ENCODE data around the gene PLAAT4. TPM values are rescaled to one million over a fixed set of nuclear protein-coding genes. Genes with fewer than 3 reads are reported as not detected.

PLAAT4 gene
- total and polyA plus RNA-seq, 10 of the 15 experiments (the other 5 are each of a cell fraction or from before 2014, with no cell fraction given): 6.0 to 34.3 (median 12.4) TPM

GRCh38 chr11:63534895-63535461, 1.6 kb upstream of the PLAAT4 start (continued):
- TF ChIP-seq KAT2A (conservative IDR thresholded peaks at IDR 0.05; ENCODE audit: control insufficient read depth, low read depth, low read length): no peak
- peak; percentile 26; the same call in 1 of the 2 replicates for TF ChIP-seq IRF4 (IDR thresholded peaks at IDR 0.05; ENCODE audit: low read depth, low read length)
- TF ChIP-seq, protein P1, sequence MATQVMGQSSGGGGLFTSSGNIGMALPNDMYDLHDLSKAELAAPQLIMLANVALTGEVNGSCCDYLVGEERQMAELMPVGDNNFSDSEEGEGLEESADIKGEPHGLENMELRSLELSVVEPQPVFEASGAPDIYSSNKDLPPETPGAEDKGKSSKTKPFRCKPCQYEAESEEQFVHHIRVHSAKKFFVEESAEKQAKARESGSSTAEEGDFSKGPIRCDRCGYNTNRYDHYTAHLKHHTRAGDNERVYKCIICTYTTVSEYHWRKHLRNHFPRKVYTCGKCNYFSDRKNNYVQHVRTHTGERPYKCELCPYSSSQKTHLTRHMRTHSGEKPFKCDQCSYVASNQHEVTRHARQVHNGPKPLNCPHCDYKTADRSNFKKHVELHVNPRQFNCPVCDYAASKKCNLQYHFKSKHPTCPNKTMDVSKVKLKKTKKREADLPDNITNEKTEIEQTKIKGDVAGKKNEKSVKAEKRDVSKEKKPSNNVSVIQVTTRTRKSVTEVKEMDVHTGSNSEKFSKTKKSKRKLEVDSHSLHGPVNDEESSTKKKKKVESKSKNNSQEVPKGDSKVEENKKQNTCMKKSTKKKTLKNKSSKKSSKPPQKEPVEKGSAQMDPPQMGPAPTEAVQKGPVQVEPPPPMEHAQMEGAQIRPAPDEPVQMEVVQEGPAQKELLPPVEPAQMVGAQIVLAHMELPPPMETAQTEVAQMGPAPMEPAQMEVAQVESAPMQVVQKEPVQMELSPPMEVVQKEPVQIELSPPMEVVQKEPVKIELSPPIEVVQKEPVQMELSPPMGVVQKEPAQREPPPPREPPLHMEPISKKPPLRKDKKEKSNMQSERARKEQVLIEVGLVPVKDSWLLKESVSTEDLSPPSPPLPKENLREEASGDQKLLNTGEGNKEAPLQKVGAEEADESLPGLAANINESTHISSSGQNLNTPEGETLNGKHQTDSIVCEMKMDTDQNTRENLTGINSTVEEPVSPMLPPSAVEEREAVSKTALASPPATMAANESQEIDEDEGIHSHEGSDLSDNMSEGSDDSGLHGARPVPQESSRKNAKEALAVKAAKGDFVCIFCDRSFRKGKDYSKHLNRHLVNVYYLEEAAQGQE (IDR thresholded peaks at IDR 0.05; ENCODE audit: low read depth, low read length): no peak
- no peak; the same call in 1 of the 2 replicates for TF ChIP-seq CREM (IDR thresholded peaks at IDR 0.05; ENCODE audit: low read depth)
- TF ChIP-seq STAT1 (conservative IDR thresholded peaks at IDR 0.05): no peak
- no peak for TF ChIP-seq RFX5 (IDR thresholded peaks at IDR 0.05; ENCODE audit: low read depth, low read length)
- no peak for TF ChIP-seq BRCA1 (IDR thresholded peaks at IDR 0.05; ENCODE audit: low read depth, low read length)
- TF ChIP-seq CHD2 (IDR thresholded peaks at IDR 0.05; ENCODE audit: borderline replicate concordance, low read depth, low read length): no peak
- TF ChIP-seq YY1 (IDR thresholded peaks at IDR 0.05; ENCODE audit: low read depth, low read length): peak; percentile 78
- TF ChIP-seq ZBTB11 (CRISPR knock-in tag; IDR thresholded peaks at IDR 0.05): peak; percentile 46
- TF ChIP-seq, protein P2, sequence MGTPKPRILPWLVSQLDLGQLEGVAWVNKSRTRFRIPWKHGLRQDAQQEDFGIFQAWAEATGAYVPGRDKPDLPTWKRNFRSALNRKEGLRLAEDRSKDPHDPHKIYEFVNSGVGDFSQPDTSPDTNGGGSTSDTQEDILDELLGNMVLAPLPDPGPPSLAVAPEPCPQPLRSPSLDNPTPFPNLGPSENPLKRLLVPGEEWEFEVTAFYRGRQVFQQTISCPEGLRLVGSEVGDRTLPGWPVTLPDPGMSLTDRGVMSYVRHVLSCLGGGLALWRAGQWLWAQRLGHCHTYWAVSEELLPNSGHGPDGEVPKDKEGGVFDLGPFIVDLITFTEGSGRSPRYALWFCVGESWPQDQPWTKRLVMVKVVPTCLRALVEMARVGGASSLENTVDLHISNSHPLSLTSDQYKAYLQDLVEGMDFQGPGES (IDR thresholded peaks at IDR 0.05): no peak
- TF ChIP-seq HDAC6 (IDR thresholded peaks at IDR 0.05; ENCODE audit: unreplicated experiment): no peak
- TF ChIP-seq TCF12 (IDR thresholded peaks at IDR 0.05; ENCODE audit: low read depth, low read length): peak; percentile 43; the same call in 1 of the 2 replicates
- TF ChIP-seq IRF5 (IDR thresholded peaks at IDR 0.05; ENCODE audit: borderline replicate concordance): no peak
- no peak; the same call in 1 of the 2 replicates for TF ChIP-seq PAX5 (IDR thresholded peaks at IDR 0.05; ENCODE audit: borderline replicate concordance, low read depth, low read length)
- TF ChIP-seq ZNF274 (IDR thresholded peaks at IDR 0.05; ENCODE audit: insufficient read depth, insufficient read length): no peak
- no peak for TF ChIP-seq CHD4 (IDR thresholded peaks at IDR 0.05)
- no peak; the same call in 1 of the 2 replicates for TF ChIP-seq IKZF1 (conservative IDR thresholded peaks at IDR 0.05)
- peak; percentile 44; the same call in 1 of the 2 replicates for TF ChIP-seq EED (IDR thresholded peaks at IDR 0.05; ENCODE audit: low read depth)
- peak; percentile 45; the same call in 1 of the 2 replicates for TF ChIP-seq JUNB (IDR thresholded peaks at IDR 0.05)
- no peak for TF ChIP-seq ZNF384 (IDR thresholded peaks at IDR 0.05; ENCODE audit: borderline replicate concordance, low read depth, low read length)
